HepG2 (cell line): ENCODE results near the gene HMCN2.

Experiments used
- HNRNPH1 ChIP-seq: fragments of 200-400 bp; formaldehyde crosslinking; optimal IDR thresholded peaks from 2 replicates; pipeline ENCODE3; 2017; ENCODE audit warnings: mild to moderate bottlenecking, low read depth, low read length
- TF ChIP-seq, protein P1 (sequence below): sonication (generic); formaldehyde crosslinking; IDR thresholded peaks from 2 replicates; pipeline ENCODE4 v1.5.0; 2020; ENCODE audit warnings: mild to moderate bottlenecking, missing genetic modification reagents, moderate library complexity
- TF ChIP-seq, protein P2 (sequence below), 2 experiments: IDR thresholded peaks; 2 replicates each; pipeline ENCODE4 v1.6.1; 2011 to 2012; ENCODE audit warnings: low read length in 2 of 2, borderline replicate concordance in 1 of 2, low read depth in 1 of 2, mild to moderate bottlenecking in 1 of 2, moderate library complexity in 1 of 2

DNA sequence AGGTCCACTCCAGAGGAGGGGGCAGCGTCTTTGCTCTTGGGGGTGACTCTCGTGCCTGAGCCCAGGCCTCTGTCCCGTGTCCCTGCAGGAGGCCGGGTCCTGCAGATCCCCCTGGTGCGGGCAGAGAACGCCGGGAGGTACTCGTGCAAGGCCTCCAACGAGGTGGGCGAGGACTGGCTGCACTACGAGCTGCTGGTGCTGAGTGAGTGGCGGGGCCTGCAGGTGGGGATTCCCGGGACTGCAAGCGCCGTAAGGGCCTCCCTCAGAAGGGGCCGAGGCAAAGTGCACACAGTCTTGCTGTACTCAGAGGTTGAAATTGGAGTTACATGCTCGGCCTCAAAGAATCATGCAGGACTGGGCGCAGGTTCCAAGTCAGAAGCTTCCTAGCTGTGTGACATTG lies 116.5 kb downstream of the HMCN2 start:
- TF ChIP-seq HNRNPH1: no peak
- TF ChIP-seq, protein P1, sequence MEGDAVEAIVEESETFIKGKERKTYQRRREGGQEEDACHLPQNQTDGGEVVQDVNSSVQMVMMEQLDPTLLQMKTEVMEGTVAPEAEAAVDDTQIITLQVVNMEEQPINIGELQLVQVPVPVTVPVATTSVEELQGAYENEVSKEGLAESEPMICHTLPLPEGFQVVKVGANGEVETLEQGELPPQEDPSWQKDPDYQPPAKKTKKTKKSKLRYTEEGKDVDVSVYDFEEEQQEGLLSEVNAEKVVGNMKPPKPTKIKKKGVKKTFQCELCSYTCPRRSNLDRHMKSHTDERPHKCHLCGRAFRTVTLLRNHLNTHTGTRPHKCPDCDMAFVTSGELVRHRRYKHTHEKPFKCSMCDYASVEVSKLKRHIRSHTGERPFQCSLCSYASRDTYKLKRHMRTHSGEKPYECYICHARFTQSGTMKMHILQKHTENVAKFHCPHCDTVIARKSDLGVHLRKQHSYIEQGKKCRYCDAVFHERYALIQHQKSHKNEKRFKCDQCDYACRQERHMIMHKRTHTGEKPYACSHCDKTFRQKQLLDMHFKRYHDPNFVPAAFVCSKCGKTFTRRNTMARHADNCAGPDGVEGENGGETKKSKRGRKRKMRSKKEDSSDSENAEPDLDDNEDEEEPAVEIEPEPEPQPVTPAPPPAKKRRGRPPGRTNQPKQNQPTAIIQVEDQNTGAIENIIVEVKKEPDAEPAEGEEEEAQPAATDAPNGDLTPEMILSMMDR (CRISPR knock-in tag): no peak
- TF ChIP-seq, protein P2, sequence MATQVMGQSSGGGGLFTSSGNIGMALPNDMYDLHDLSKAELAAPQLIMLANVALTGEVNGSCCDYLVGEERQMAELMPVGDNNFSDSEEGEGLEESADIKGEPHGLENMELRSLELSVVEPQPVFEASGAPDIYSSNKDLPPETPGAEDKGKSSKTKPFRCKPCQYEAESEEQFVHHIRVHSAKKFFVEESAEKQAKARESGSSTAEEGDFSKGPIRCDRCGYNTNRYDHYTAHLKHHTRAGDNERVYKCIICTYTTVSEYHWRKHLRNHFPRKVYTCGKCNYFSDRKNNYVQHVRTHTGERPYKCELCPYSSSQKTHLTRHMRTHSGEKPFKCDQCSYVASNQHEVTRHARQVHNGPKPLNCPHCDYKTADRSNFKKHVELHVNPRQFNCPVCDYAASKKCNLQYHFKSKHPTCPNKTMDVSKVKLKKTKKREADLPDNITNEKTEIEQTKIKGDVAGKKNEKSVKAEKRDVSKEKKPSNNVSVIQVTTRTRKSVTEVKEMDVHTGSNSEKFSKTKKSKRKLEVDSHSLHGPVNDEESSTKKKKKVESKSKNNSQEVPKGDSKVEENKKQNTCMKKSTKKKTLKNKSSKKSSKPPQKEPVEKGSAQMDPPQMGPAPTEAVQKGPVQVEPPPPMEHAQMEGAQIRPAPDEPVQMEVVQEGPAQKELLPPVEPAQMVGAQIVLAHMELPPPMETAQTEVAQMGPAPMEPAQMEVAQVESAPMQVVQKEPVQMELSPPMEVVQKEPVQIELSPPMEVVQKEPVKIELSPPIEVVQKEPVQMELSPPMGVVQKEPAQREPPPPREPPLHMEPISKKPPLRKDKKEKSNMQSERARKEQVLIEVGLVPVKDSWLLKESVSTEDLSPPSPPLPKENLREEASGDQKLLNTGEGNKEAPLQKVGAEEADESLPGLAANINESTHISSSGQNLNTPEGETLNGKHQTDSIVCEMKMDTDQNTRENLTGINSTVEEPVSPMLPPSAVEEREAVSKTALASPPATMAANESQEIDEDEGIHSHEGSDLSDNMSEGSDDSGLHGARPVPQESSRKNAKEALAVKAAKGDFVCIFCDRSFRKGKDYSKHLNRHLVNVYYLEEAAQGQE (IDR thresholded peaks at IDR 0.05; ENCODE audit: borderline replicate concordance in 1 of 2, low read depth in 1 of 2, low read length in 2 of 2): no peak
